Measurements from ENCODE around the gene BNIP3. TPM values are rescaled to one million over a fixed set of nuclear protein-coding genes. Genes with fewer than 3 reads are reported as not detected.

The BNIP3 gene
- total RNA-seq, 1 donor from 2014 or later: 29.2 TPM

- TF ChIP-seq CTCF (IDR thresholded peaks at IDR 0.05): no peak
- peaks cover 28% of the 10 kb centered on the region for H3K27me3 Mint-ChIP-seq (ENCODE audit: unreplicated experiment)
- peaks cover 5% of the 10 kb centered on the region for H3K9me3 Mint-ChIP-seq (ENCODE audit: unreplicated experiment)
- H3K36me3 Mint-ChIP-seq (ENCODE audit: unreplicated experiment): no peaks in the 10 kb centered on the region
- no peak overlapping the region for H3K27ac Mint-ChIP-seq (ENCODE audit: unreplicated experiment)
- DNase-seq (ENCODE audit: extremely low spot score, unreplicated experiment): no peak
- no peak overlapping the region for H3K4me3 Mint-ChIP-seq (ENCODE audit: unreplicated experiment)
- no peaks in the 10 kb centered on the region for H3K4me1 Mint-ChIP-seq (ENCODE audit: unreplicated experiment)
Measured at GRCh38 chr10:132004052-132004451, 22.3 kb upstream of the BNIP3 start.

GRCh38 chr10:132003282-132003924, 21.7 kb upstream of the BNIP3 start:
- H3K27ac Mint-ChIP-seq (ENCODE audit: unreplicated experiment): no peak overlapping the region
- peaks cover 22% of the 10 kb centered on the region for H3K27me3 Mint-ChIP-seq (ENCODE audit: unreplicated experiment)
- H3K36me3 Mint-ChIP-seq (ENCODE audit: unreplicated experiment): no peaks in the 10 kb centered on the region
- H3K9me3 Mint-ChIP-seq (ENCODE audit: unreplicated experiment): peaks cover 5% of the 10 kb centered on the region
- DNase-seq (ENCODE audit: extremely low spot score, unreplicated experiment): no peak
- no peak overlapping the region for H3K4me3 Mint-ChIP-seq (ENCODE audit: unreplicated experiment)
- peaks cover 3% of the 10 kb centered on the region for H3K4me1 Mint-ChIP-seq (ENCODE audit: unreplicated experiment)
- no peak for TF ChIP-seq CTCF (IDR thresholded peaks at IDR 0.05)

GRCh38 chr10:132002004-132002403, 20.3 kb upstream of the BNIP3 start:
- Mint-ChIP-seq H3K9me3 (ENCODE audit: unreplicated experiment) (peaks cover 5% of the 10 kb centered on the region), H3K27me3 (ENCODE audit: unreplicated experiment) (peaks cover 16% of the 10 kb centered on the region), H3K36me3 (ENCODE audit: unreplicated experiment) (no peaks in the 10 kb centered on the region), H3K4me1 (ENCODE audit: unreplicated experiment) (peaks cover 17% of the 10 kb centered on the region), H3K27ac (ENCODE audit: unreplicated experiment) (no peak overlapping the region), H3K4me3 (ENCODE audit: unreplicated experiment) (no peak overlapping the region)
- no peak for DNase-seq (ENCODE audit: extremely low spot score, unreplicated experiment)
- TF ChIP-seq CTCF (IDR thresholded peaks at IDR 0.05): no peak

- peaks cover 5% of the 10 kb centered on the region for H3K9me3 Mint-ChIP-seq (ENCODE audit: unreplicated experiment)
- H3K27me3 Mint-ChIP-seq (ENCODE audit: unreplicated experiment): peaks cover 13% of the 10 kb centered on the region
- TF ChIP-seq CTCF (IDR thresholded peaks at IDR 0.05): no peak
- H3K27ac Mint-ChIP-seq (ENCODE audit: unreplicated experiment): no peak overlapping the region
- no peak for DNase-seq (ENCODE audit: extremely low spot score, unreplicated experiment)
- no peak overlapping the region for H3K4me3 Mint-ChIP-seq (ENCODE audit: unreplicated experiment)
- peaks cover 22% of the 10 kb centered on the region for H3K4me1 Mint-ChIP-seq (ENCODE audit: unreplicated experiment)
- no peaks in the 10 kb centered on the region for H3K36me3 Mint-ChIP-seq (ENCODE audit: unreplicated experiment)
Measured at GRCh38 chr10:132001238-132001972, 19.7 kb upstream of the BNIP3 start.

All from osteocyte (in vitro differentiated cells).